Dendritic cell treated with granulocyte-macrophage colony-stimulating factor and Interleukin-4, amounts not matched to agents 40 ng/mL and 50 ng/mL, for 4 days (primary cell): ENCODE data around the gene LRRC8D.
"Not testable (repeated sequence)": the region's sequence is repeated elsewhere in the genome, so short reads cannot be mapped to it uniquely, and the experiment has no call there.

Experiments used
- H3K27ac Mint-ChIP-seq: one replicate; pipeline ENCODE4 v1.8.0; 2022; ENCODE audit warnings: mild to moderate bottlenecking, mixed read lengths
- H3K27me3 Mint-ChIP-seq: one replicate; pipeline ENCODE4 v1.8.0; 2022; ENCODE audit warnings: mild to moderate bottlenecking, mixed read lengths
- H3K36me3 Mint-ChIP-seq: one replicate; pipeline ENCODE4 v1.8.0; 2022; ENCODE audit warnings: low read depth, mixed read lengths
- H3K4me1 Mint-ChIP-seq: one replicate; pipeline ENCODE4 v1.8.0; 2022; ENCODE audit warnings: low read depth, mixed read lengths
- H3K4me3 Mint-ChIP-seq: one replicate; pipeline ENCODE4 v1.8.0; 2022; ENCODE audit warnings: mild to moderate bottlenecking, moderate library complexity, mixed read lengths
- H3K9me3 Mint-ChIP-seq: one replicate; pipeline ENCODE4 v1.8.0; 2022; ENCODE audit warnings: mixed read lengths
- intact Hi-C: fragments of 100-400 bp; cut with micrococcal nuclease; formaldehyde crosslinking; loops from one replicate; pipeline ENCODE4 v1.15.0; 2022

The LRRC8D gene

GRCh38 chr1:89820422-89821321, at the start of gene LRRC8D:
LRRC8D (plus strand) TSS chr1:89821032; CDS start chr1:89933069, 112,037 bp downstream.
- Mint-ChIP-seq H3K27me3 (no peaks in the 10 kb centered on the region), H3K27ac (peak within 1 kb of the TSS; percentile 98), H3K36me3 (peaks cover 31% of the 10 kb centered on the region), H3K4me1 (peaks cover 59% of the 10 kb centered on the region), H3K9me3 (no peaks in the 10 kb centered on the region), H3K4me3 (peak within 1 kb of the TSS; percentile 76)
- intact Hi-C loops: loop anchor here (1.0 kb wide), 2 partner anchors 23 to 175 kb away; partner anchors contain the start of gene ZNF326

- Mint-ChIP-seq H3K27ac (no peak overlapping the region), H3K9me3 (no peaks in the 10 kb centered on the region), H3K4me3 (no peak overlapping the region), H3K4me1 (peaks cover 10% of the 10 kb centered on the region), H3K36me3 (no peaks in the 10 kb centered on the region), H3K27me3 (no peaks in the 10 kb centered on the region)
- intact Hi-C loops: no loop called here
Measured at GRCh38 chr1:89771991-89772560, 48.8 kb upstream of the LRRC8D start.

- H3K27me3 Mint-ChIP-seq, H3K4me3 Mint-ChIP-seq, H3K27ac Mint-ChIP-seq, H3K9me3 Mint-ChIP-seq, intact Hi-C loops, H3K36me3 Mint-ChIP-seq: not testable (repeated sequence)
- H3K4me1 Mint-ChIP-seq: peaks cover 10% of the 10 kb centered on the region
Measured at GRCh38 chr1:89776104-89776503, 44.7 kb upstream of the LRRC8D start.

GRCh38 chr1:89777271-89777670, 43.6 kb upstream of the LRRC8D start:
- H3K4me3 Mint-ChIP-seq, H3K27ac Mint-ChIP-seq, H3K9me3 Mint-ChIP-seq, H3K27me3 Mint-ChIP-seq, intact Hi-C loops, H3K36me3 Mint-ChIP-seq: not testable (repeated sequence)
- peaks cover 14% of the 10 kb centered on the region for H3K4me1 Mint-ChIP-seq

GRCh38 chr1:89779151-89779940, 41.5 kb upstream of the LRRC8D start:
- intact Hi-C loops: no loop called here
- no peaks in the 10 kb centered on the region for H3K36me3 Mint-ChIP-seq
- H3K27ac Mint-ChIP-seq: no peak overlapping the region

GRCh38 chr1:89780721-89781120, 40.1 kb upstream of the LRRC8D start:
- intact Hi-C loops: no loop called here
- H3K27me3 Mint-ChIP-seq: no peaks in the 10 kb centered on the region
- H3K4me1 Mint-ChIP-seq: peaks cover 7% of the 10 kb centered on the region
- no peaks in the 10 kb centered on the region for H3K9me3 Mint-ChIP-seq
- H3K27ac Mint-ChIP-seq: no peak overlapping the region
- H3K36me3 Mint-ChIP-seq: no peaks in the 10 kb centered on the region
- no peak overlapping the region for H3K4me3 Mint-ChIP-seq

More at GRCh38 chr1:89779151-89779940, 41.5 kb upstream of the LRRC8D start:
- H3K9me3 Mint-ChIP-seq: no peaks in the 10 kb centered on the region
- no peaks in the 10 kb centered on the region for H3K27me3 Mint-ChIP-seq
- H3K4me1 Mint-ChIP-seq: peaks cover 7% of the 10 kb centered on the region
- H3K4me3 Mint-ChIP-seq: no peak overlapping the region

- Mint-ChIP-seq H3K4me3 (no peak overlapping the region), H3K36me3 (no peaks in the 10 kb centered on the region), H3K4me1 (peaks cover 7% of the 10 kb centered on the region), H3K9me3 (no peaks in the 10 kb centered on the region), H3K27me3 (no peaks in the 10 kb centered on the region), H3K27ac (no peak overlapping the region)
- intact Hi-C loops: no loop called here
Measured at GRCh38 chr1:89781494-89782126, 39.2 kb upstream of the LRRC8D start.

- no peak overlapping the region for H3K27ac Mint-ChIP-seq
- no peaks in the 10 kb centered on the region for H3K27me3 Mint-ChIP-seq
- intact Hi-C loops: no loop called here
- no peaks in the 10 kb centered on the region for H3K36me3 Mint-ChIP-seq
- no peak overlapping the region for H3K4me3 Mint-ChIP-seq
- H3K9me3 Mint-ChIP-seq: no peaks in the 10 kb centered on the region
- peaks cover 1% of the 10 kb centered on the region for H3K4me1 Mint-ChIP-seq
Measured at GRCh38 chr1:89786628-89787214, 34.1 kb upstream of the LRRC8D start.

- H3K36me3 Mint-ChIP-seq: no peaks in the 10 kb centered on the region
- intact Hi-C loops: no loop called here
- H3K27ac Mint-ChIP-seq: no peak overlapping the region
Measured at GRCh38 chr1:89790592-89790991, 30.2 kb upstream of the LRRC8D start.

GRCh38 chr1:89791064-89791726, 29.6 kb upstream of the LRRC8D start:
- no peaks in the 10 kb centered on the region for H3K36me3 Mint-ChIP-seq
- H3K27me3 Mint-ChIP-seq: no peaks in the 10 kb centered on the region
- no peak overlapping the region for H3K4me3 Mint-ChIP-seq
- no peaks in the 10 kb centered on the region for H3K9me3 Mint-ChIP-seq
- intact Hi-C loops: no loop called here
- no peaks in the 10 kb centered on the region for H3K4me1 Mint-ChIP-seq
- H3K27ac Mint-ChIP-seq: no peak overlapping the region

More at GRCh38 chr1:89790592-89790991, 30.2 kb upstream of the LRRC8D start:
- H3K9me3 Mint-ChIP-seq: no peaks in the 10 kb centered on the region
- H3K27me3 Mint-ChIP-seq: no peaks in the 10 kb centered on the region
- H3K4me1 Mint-ChIP-seq: no peaks in the 10 kb centered on the region
- H3K4me3 Mint-ChIP-seq: no peak overlapping the region

- no peak overlapping the region for H3K4me3 Mint-ChIP-seq
- intact Hi-C loops: no loop called here
- peaks cover 6% of the 10 kb centered on the region for H3K27me3 Mint-ChIP-seq
- H3K36me3 Mint-ChIP-seq: no peaks in the 10 kb centered on the region
- no peak overlapping the region for H3K27ac Mint-ChIP-seq
- peaks cover 9% of the 10 kb centered on the region for H3K4me1 Mint-ChIP-seq
- no peaks in the 10 kb centered on the region for H3K9me3 Mint-ChIP-seq
Measured at GRCh38 chr1:89794406-89794805, 26.4 kb upstream of the LRRC8D start.

GRCh38 chr1:89795571-89795970, 25.3 kb upstream of the LRRC8D start:
- H3K36me3 Mint-ChIP-seq, H3K9me3 Mint-ChIP-seq, H3K4me3 Mint-ChIP-seq, H3K27ac Mint-ChIP-seq, intact Hi-C loops, H3K27me3 Mint-ChIP-seq: not testable (repeated sequence)
- H3K4me1 Mint-ChIP-seq: peaks cover 20% of the 10 kb centered on the region

- H3K27ac Mint-ChIP-seq, intact Hi-C loops, H3K27me3 Mint-ChIP-seq: not testable (repeated sequence)
Measured at GRCh38 chr1:89797876-89798275, 23.0 kb upstream of the LRRC8D start.

More at GRCh38 chr1:89797876-89798275, 23.0 kb upstream of the LRRC8D start:
- not testable (repeated sequence) for H3K4me3 Mint-ChIP-seq, H3K9me3 Mint-ChIP-seq, H3K36me3 Mint-ChIP-seq
- peaks cover 20% of the 10 kb centered on the region for H3K4me1 Mint-ChIP-seq
